GM18508 (cell line): Measurements from ENCODE around the gene PPIE.
A peak's percentile ranks its signal among the peaks of the same experiment; 100 is the strongest.

Source experiments
- ATAC-seq: cut with Tn5 transposase; IDR thresholded peaks from one replicate; pipeline ENCODE4 v1.9.1; 2021; ENCODE audit warnings: moderate number of reproducible peaks; ENCODE audit not compliant: insufficient read depth, unreplicated experiment

PPIE gene

DNA sequence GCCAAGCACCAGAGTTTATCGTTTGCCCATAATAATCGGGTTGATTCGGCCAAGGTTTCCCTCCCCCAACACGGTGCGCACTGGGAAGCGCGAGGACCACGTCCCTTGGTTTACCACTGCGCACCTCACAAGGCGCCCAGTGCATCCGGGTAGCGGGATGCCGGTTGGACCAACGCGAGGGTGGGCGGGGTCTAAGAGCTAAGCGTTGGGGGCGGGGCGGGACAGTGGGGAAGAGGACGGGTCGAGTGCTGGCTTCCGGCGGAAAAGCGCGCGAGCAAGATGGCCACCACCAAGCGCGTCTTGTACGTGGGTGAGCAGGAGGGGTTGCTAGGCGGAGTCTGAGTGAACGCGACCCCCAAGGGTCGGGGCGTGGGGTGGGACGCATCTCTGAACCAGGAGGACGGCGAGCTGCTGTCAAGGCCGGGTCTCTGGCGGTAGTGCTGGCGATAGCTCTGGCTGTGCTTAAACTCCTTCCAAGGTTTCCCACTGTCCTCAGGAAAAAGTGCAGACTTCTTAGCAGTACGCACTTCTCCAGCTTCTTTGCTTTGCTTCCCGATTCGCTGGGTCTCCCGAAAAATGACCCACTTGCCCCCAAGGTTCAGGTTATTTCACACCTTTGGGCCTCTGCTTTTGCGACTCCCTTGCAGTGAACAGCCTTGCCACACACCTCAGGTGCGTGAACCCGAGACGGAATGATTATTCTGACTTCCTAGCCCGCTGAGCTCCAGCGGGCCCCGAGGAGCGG is at the start of gene PPIE:
TSS of gene PPIE (plus strand) at position 261 of the 745 bp plus-strand sequence. CDS start at position 280, 19 bp downstream.
- no peak for ATAC-seq

DNA sequence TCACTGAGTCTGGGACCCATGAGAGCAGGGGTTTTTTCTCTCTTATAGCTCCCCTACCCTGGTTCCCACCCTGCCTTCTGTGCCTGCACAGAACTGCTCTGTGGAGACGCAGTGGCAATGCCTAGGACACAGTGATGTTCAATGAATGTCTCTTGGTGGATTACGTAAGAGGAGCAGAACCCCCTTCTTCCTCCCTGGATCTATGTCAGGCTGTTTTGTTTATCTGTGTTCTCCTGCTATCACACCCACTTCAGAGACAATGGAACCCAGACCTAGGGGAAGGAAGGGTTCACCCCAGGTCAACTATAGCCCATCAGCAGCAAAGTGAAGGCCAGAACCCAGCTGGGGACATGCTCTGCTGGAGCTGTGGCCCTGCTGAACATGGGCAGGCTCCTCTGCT is 49.5 kb upstream of the PPIE start:
- ATAC-seq: no peak

DNA sequence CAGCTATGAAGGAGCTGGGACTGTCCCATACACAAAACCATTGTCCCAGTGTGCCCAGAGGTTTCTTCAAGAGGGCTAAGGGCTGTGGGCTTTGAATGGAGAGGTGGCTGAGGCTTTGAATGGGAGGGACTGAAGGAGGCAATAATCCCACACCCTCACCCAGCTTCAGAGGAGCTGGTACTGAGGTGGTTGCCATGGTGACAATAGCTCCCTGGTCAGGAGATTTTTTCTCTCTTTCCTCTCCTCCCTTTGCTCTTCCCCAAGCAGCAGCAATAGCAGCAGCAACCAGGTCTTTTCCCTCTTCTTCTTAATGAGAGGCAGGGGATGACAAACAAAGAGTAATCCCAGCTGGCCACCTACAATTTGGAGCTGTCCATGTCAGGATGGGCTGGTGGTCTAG is 49.0 kb upstream of the PPIE start:
- ATAC-seq: no peak

DNA sequence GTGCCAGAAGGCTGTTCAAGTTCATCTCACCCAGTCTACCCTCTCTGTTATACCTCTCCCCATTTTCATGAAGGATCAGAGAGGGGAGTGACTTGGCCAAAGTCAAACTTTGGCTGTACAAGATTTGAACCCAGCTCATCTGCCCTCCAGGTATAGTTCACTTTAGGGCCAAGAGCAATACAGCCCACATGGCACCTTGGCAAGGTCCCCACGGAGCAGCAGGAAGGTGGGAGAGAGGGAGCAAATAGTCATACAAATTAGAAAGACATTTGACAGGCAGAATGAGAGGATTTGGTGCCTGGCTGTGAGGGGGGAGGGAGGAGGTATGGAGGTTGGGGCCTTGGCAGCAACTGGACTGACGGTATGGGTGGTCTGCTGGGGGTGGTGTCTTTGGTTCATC is 48.5 kb upstream of the PPIE start:
- ATAC-seq: no peak

DNA sequence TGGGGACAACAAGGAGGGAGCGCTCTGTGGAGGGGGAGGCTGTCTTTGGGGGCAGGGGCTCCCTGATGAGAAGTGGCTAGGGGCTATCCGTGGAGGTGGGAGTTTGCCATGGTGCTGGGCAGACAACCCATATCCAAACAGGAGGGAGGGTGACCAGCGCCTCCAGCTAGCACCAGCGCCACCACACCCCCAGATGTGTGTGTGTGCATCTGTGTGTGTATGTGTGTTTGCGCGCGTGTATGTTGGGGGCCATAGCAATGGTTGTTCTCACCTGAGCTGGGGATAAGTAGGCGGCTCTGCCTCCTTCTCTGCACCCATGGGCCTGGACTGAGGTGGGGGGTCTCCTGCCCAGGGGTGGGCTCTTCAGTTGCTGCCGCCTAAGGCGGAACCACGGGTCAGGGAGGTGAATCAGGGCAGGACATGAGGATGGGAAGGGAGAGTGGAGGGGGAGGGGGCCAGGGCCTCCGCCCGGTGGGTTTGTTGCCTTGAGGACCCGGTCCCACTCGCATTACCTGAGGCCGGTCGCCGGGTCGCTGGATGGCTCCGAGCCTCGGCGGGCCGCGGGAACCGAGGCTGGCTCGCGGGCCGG is 47.8 kb upstream of the PPIE start:
- no peak for ATAC-seq

DNA sequence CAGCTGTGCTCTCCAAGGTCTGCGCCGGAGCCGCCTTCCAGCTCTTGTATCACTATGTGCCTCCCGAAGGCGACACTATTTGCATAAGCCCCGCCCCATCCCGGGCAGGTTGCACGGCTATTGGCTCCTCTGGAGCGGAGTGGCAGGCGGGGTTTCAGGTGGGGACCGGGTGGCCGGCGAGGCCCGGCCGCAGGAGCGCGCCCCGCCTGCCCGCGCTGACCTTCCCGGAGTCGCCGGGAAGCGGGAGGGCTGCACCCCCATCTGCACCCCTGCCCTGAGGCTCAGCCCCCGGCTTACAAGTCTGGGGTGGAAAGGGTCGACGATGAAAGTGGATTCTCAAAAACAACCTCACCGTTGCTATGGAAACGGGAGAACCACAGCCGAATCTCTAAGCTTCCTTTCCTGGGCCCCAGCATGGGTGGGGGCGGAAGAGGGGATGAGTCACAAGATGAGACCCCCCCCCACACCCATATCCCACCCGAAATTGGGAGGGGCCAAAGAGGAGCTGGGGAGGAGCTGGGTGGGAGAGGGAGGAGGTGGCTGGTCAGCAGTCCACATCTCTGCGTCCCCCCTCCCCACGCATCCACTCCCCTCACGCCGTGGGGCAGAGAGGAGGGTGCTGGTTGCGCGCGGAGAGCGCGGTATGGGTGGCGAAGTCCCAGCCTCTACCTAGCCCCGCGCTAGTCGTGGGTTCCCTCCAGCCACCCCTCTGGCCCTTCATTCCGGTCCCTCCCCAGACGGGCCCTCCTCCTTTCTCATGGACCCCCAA is 47.1 kb upstream of the PPIE start, which contains the start of gene HPCAL4:
TSS of gene HPCAL4 (minus strand) at position 51 of the 769 bp plus-strand sequence. CDS start 6,830 bp downstream, outside the sequence.
- peak; percentile 50 for ATAC-seq

DNA sequence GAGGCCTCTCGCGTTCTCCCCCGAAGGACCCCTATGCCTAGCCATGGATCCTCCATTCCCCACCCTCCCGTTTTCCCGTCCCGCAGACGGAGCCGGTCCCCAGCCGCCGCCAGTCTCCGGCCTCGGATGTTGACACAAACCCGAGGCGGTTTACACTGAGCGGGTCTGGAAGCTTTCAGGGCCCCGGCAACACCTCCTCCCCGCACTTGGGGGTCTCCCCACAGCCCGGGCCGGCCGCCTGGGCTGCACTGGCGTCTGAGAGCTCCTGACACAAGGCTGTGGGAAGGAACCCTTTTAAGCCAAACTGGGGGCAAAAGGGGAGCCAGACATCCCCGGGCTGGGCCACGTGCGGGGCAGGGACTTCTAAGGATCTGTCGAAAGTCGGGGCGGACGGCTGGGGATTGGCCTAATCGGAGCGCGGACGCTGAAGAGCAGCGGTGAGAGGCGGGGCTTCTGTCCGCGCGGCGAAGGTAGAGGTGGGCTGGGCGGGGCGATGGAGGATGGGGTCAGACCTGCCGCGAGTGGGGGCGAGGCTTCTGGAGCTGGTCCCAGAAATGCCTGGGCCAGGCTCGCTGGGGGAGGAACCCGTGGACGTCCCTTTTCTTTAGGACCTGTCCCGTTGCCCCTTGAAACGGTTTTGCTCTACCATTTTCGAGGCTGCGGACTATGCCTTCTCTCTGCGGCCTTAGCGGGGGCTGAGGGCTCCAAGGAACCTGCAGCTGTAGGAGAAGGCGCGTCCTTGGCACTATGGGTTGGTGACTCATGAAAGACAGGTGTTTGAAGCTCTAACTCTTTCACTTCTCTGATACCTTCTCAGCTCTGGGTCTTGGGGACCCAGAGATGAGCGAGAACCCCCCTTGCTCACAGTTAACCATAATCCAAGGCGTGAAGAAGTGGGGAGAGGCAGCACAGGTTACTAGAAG is 46.3 kb upstream of the PPIE start:
- no peak for ATAC-seq

DNA sequence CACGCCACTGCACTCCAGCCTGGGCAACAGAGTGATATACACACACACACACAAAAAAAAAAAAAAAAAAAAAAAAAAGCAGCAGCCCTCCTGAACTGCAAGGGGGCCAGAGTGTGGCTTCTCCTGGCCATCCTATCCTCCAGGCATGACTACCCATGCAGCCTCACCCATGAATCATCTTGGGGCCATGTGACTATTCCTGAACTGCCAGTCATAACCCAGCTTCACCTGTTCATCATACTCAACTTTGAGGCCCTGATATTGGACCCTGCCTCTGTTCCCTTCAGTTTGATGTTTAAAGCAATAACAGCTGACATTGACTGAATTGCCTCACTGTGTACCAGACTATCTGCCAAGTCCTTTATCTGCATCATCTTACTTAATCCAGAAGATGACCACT is 44.7 kb upstream of the PPIE start:
- ATAC-seq: no peak

DNA sequence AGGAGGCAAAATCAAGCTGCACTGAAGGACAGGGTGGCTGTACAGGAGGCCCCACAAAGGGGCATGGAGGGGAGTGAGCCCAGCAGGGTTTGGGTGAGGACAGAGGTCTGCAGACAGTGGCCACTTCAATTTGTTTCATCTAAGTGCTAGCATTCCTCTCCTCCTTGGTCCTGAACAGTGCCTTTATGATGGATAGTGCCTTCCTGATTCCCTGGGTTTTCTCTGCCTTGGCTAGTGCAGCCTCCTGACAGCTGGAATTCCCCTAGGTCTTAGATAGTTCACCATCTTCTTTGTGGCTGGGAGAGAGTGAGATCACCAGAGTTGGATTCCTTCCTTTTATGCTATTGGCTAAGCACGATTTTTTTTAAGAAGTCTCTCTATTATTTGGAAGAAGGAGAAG is 43.7 kb upstream of the PPIE start:
- ATAC-seq: no peak

DNA sequence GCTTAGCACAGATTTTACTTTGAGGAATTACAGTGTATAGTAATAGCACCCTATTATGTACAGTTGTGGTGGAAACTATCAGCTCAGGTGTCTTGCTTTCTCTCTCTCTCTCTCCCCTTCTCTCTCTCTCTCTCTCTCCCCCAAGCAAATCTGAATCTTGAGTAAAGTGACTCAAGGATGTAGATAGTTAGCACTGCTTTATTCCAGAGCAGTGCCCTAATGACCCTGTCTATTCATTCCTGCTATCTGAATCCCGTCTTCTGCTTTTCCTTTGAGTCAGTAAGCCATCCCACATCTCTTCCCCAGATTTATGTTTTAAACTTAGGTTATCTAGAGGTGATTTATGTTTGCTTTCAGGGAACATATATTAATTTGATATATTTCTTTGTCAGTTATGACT is 42.2 kb upstream of the PPIE start:
- ATAC-seq: no peak

DNA sequence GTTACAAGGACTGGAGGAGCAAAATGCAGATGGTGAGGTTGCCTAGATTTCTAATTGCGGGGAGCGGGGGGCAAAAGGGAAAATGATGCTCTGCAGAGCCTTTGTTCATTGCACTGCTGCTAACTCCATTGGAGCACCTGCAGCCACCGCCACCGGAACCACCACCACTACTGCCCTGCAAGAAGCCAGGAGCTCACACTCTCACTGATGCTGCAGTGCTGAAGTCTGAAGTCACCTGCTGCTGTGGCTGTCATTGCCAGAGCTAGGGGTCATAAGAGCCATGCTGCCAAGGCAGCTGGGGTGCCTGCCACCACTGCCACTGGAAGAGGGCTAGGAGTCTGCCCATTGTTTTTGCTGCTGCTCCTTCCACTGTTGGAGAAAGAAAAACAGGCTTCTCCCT is 40.1 kb upstream of the PPIE start:
- no peak for ATAC-seq

DNA sequence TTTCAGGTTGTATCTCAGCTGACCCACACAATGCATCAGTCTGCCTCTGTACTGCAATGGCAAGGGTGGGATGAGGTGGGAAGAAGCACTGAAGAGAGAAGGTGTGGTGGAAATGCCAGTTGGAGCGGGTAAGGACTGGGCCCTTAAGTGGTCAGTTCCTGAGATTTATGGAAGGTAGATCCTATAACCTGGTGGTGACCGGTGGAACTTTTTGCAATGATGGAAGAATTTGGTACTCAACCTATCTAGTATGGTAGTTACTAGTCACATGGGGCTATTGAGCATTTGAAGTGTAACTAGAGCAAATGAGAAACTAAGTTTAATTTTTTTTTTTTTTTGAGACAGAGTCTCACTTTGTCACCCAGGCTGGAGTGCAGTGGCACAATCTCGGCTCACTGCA is 39.3 kb upstream of the PPIE start:
- no peak for ATAC-seq

DNA sequence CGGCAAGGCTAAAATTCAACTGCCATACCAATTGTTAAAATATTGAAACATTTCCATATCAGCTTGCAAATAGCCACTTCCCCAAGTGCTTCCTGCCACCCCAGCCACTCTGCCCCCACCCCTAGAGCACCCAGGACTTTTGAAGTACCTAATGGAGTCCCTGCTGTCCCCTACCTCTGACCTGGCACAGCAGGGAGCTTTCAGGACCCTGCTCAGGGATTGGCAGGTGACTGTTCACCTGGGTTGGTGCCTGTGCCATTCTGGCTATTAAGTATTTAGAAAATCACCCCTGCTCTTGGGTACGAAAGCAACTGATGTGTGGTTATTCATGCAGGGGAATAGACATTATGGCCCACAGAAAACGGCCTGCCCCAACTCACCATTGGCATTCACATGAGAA is 38.3 kb upstream of the PPIE start:
- ATAC-seq: no peak

DNA sequence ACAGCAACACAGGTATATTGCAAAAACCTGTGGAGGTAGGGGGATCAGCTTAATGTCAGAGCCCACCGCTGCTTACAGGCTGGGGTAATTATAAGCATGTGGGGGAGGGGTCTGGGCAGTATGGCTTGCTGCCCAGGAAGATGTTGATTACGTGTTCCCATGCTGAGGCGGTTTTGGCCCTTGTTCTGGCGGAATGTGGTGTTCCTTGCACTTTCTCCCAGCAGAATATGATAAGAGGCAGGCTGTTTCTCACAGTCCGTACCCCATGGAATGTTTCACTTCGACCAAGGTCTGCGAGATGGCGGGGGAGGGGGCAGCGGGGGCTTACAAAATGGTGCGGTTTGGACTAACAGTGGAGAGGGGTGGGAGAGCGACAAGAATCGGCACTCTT is 37.6 kb upstream of the PPIE start:
- ATAC-seq: no peak

DNA sequence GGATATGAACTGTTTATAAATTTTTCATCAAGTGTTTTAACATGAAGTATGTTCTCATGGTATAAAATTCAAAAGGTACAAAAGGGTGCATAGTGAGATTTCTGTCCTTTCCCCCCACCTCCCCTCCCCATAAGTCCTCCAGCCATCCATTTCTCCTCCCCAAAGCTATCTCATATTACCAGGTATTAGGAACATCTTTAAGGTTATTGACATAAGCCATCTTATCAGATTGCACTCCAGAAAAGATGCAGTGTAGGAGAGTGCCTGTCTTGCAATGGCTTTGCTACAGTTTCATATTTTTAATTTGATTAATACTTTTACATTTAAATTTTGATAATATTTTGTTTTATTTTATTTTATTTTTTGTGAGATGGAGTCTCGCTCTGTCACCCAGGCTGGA is 33.9 kb upstream of the PPIE start:
- no peak for ATAC-seq

DNA sequence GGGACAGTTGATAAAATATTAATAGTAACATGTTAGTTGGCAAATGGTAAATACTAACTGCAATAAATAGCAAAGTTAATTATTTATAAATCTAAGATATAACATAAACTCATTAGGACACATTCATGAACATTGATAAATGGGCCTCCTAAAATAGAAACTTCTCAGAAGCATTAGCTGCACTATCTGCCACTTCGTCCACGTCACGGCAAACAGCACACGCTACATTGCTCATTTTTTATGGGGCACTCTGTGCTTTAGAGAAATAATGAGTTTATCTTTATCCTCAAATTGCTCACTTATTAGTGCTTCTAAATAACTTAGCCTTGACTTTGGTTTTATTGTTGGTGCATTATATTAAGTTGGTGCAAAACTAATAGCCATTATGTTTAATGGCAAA is 31.2 kb upstream of the PPIE start:
- ATAC-seq: no peak

DNA sequence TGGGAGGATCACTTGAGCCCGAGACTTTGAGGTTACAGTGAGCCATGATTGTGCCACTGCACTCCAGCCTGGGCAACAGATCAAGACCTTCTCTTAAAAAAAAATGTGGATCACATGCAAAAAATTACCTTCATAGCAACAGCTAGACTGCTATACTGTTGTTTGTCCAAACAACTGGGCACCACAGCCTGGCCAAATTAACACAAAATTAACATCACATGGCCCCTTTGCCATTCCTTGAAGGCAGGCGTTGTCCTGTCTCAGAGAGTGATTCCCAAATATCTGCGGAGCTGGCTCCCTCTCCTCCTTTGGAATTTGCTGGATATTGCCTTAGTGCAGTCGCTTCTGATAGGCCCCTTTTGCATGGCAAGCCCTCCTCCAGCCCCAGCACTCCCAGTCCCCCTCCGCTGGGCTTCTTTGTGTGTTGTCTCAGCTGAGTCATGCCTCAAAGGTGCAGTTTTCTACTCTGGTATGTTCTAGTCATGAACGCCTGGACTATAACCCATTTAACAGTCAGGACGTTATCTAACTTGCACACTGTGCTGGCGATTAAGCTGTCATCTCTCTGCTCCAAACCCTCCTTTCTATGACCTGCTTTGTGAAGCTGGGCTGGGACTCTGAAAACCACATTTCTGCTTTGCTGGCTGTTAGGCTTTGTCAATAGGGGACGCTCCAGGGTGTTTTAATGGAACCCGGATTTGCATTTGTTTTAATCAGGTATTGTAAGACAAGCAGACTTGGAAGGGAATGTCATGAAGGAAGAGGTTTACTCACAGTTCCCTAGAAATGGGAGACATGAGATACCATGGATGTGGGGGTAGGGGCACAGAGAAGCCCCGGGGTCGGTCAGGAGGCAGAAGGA is 27.3 kb upstream of the PPIE start:
- no peak for ATAC-seq

DNA sequence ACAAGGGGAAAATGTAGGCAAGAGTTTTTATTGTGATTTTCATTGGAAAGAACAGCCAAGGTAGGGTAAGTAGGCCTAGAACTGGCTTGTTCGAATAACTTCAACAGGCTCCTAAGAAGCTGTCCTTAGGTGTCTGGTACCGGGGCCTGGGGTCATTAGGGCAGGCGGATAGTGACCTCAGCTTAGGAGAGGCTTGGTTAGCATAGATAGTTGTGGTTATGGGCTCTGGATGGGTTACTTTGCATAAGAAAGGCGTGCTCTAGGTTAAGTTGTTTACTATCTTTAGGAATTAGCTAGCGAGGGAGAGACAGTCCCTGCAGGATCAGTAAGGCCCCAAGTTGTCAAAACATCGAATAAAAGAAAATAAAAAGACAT is 26.7 kb upstream of the PPIE start:
- no peak for ATAC-seq

DNA sequence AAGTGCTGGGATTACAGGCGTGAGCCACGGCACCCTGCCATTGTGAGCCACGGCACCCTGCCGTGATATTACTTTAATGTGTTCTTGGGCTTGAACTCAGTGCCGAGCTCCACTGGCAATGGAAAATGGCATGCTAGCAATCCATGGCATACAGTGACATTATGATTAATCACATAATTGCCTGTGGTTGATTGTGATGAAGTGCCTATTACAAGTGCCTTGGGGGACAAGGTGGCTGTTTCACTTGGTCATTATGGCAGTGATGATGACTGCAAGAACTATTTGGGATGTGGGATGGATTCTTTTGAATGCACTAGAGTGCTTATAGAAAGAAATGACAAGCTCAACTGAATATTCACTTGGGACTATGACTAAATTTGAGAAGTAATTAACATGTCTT is 25.1 kb upstream of the PPIE start:
- no peak for ATAC-seq

DNA sequence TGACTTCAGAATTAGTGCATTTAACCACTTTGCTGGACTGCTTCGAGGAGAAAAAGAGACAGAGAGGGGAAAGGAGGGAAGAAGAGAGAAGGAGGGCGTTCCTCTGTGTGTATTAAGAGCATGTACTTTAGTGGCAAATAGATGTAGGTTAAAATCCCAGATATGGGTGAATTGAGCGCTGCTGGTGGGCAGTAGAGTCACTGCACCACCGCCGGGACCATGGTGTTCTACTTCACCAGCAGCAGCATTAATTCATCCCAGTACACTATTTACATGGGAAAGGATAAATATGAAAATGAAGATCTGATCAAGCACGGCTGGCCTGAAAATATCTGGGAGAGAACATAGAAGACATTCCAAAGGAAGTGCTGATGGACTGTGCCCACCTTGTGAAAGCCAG is 20.9 kb upstream of the PPIE start:
- ATAC-seq: no peak
